Gastroesophageal sphincter (tissue), 3 donors: ENCODE results near the gene ARF1.

ENCODE experiments used
- POLR2A ChIP-seq, 2 donors: fragments of 450-650 bp; IDR thresholded peaks; one replicate each; pipeline ENCODE4 v1.6.1; 2017; ENCODE audit warnings: antibody characterized with exemption in 2 of 2, mild to moderate bottlenecking in 2 of 2, moderate library complexity in 1 of 2
- POLR2AphosphoS5 ChIP-seq: sonication (generic); formaldehyde crosslinking; IDR thresholded peaks from one replicate; pipeline ENCODE4 v1.6.1; 2017; ENCODE audit warnings: antibody characterized with exemption
- TF ChIP-seq, protein P1 (sequence below), 4 experiments: fragments of 200-600 bp in 2 of 4; fragments of 450-650 bp in 2 of 4; sonication (generic) in 1 of 4; IDR thresholded peaks; one replicate each; pipeline ENCODE4 v1.5.1; 2017 to 2019; ENCODE audit warnings: antibody characterized with exemption in 4 of 4, mild to moderate bottlenecking in 2 of 4, moderate library complexity in 2 of 4

- TF ChIP-seq, protein P1, sequence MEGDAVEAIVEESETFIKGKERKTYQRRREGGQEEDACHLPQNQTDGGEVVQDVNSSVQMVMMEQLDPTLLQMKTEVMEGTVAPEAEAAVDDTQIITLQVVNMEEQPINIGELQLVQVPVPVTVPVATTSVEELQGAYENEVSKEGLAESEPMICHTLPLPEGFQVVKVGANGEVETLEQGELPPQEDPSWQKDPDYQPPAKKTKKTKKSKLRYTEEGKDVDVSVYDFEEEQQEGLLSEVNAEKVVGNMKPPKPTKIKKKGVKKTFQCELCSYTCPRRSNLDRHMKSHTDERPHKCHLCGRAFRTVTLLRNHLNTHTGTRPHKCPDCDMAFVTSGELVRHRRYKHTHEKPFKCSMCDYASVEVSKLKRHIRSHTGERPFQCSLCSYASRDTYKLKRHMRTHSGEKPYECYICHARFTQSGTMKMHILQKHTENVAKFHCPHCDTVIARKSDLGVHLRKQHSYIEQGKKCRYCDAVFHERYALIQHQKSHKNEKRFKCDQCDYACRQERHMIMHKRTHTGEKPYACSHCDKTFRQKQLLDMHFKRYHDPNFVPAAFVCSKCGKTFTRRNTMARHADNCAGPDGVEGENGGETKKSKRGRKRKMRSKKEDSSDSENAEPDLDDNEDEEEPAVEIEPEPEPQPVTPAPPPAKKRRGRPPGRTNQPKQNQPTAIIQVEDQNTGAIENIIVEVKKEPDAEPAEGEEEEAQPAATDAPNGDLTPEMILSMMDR (IDR thresholded peaks at IDR 0.05): no peak
- TF ChIP-seq POLR2AphosphoS5: no peak
- TF ChIP-seq POLR2A (IDR thresholded peaks at IDR 0.05): no peak
These were observed 26.2 kb downstream of the ARF1 start for GRCh38 chr1:228108742-228109072.
